Measurements from ENCODE around the gene LGALS3BP. TPM values are rescaled to one million over a fixed set of nuclear protein-coding genes. Genes with fewer than 3 reads are reported as not detected.

LGALS3BP gene
- total and polyA plus RNA-seq, 2 of the 4 experiments (the other 2 are of a cell fraction), result 33.7 to 273 TPM

- BruUV-seq (replicated peaks), result no TSS peak
- POLR2A ChIA-PET (ENCODE audit: unreplicated experiment), result no interaction called here
- CTCF ChIA-PET, result interaction anchor here (0.9 kb wide), 1 partner anchor 100 kb away, joined by 3 read pairs; no protein-coding TSS in a partner anchor
- H3K18ac ChIP-seq (ENCODE audit: low read depth, low read length), result peak overlapping the region; percentile 94
- H3K36me3 ChIP-seq (ENCODE audit: control insufficient read depth, insufficient read depth, low read length), result no peaks in the 10 kb centered on the region
- peak overlapping the region; percentile 75; the same call in 1 of the 2 replicates for H3K27ac ChIP-seq (ENCODE audit: insufficient read depth, low read length)
- peak overlapping the region; percentile 62 to 87 for H4K8ac ChIP-seq (ENCODE audit: low read depth in 2 of 2, low read length in 2 of 2)
- peak overlapping the region; percentile 97 for H4K5ac ChIP-seq (ENCODE audit: low read depth, low read length)
- peak overlapping the region; percentile 66; the same call in 1 of the 2 replicates for H2BK20ac ChIP-seq (ENCODE audit: low read depth, low read length)
- no peak overlapping the region for H2BK5ac ChIP-seq (ENCODE audit: low read depth, low read length, poor library complexity, severe bottlenecking)
- H4K91ac ChIP-seq (ENCODE audit: insufficient read depth, low read depth, low read length), result no peak overlapping the region; the same call in 1 of the 2 replicates
- 80% methylated on average over 3 of the region's 10 CpGs; no CpG with 5 or more reads in 1 of the 2 experiments for WGBS, 2 experiments (ENCODE audit: extremely low coverage in 2 of 2, insufficient read length in 1 of 2)
- H2BK15ac ChIP-seq (ENCODE audit: low read depth, low read length), result peak overlapping the region; percentile 13; the same call in 1 of the 3 replicates
- no peak overlapping the region for H3K4me2 ChIP-seq (ENCODE audit: low read depth, low read length)
- H2AK5ac ChIP-seq (ENCODE audit: low read depth, low read length), result 0 out of 2 replicates have a peak overlapping the region, but pooled peaks have one; percentile 36
- no peak overlapping the region for H2AFZ ChIP-seq (replicated peaks; ENCODE audit: low read length, poor library complexity)
- in situ Hi-C loops (cut with MboI; ENCODE audit: low sequenced_read_pairs) (loop anchor here (25.0 kb wide), 1 partner anchor 465 kb away; no protein-coding TSS in a partner anchor), dilution Hi-C loops (cut with HindIII; ENCODE audit: low sequenced_read_pairs, unreplicated experiment) (no loop called here), intact Hi-C loops (cut with micrococcal nuclease) (no loop called here)
- H3K79me1 ChIP-seq (ENCODE audit: low read depth in 1 of 2, low read length in 2 of 2), result no peaks in the 10 kb centered on the region
- no peak overlapping the region for H3K56ac ChIP-seq (ENCODE audit: extremely low read depth, insufficient read depth, low read length)
- peak overlapping the region; percentile 75; the same call in 1 of the 2 replicates for H3K4ac ChIP-seq (ENCODE audit: low read depth, low read length)
- no peak overlapping the region for H3K4me3 ChIP-seq (ENCODE audit: insufficient read depth, low read depth, low read length)
- peaks cover 18% of the 10 kb centered on the region for H3K4me1 ChIP-seq (ENCODE audit: control insufficient read depth, insufficient read depth, low read length)
- H2BK120ac ChIP-seq (ENCODE audit: low read depth, low read length), result peak overlapping the region; percentile 88; the same call in 1 of the 2 replicates
- H3K27me3 ChIP-seq (ENCODE audit: control insufficient read depth, insufficient read depth, low read length), result no peaks in the 10 kb centered on the region; the same call in 1 of the 2 replicates
- H3K9me1 ChIP-seq (ENCODE audit: insufficient read depth, low read length), result no peaks in the 10 kb centered on the region
- H3K14ac ChIP-seq (replicated peaks; ENCODE audit: low read depth, low read length), result no peak overlapping the region
- H2AK9ac ChIP-seq (replicated peaks; ENCODE audit: low read depth, low read length, poor library complexity), result peak overlapping the region; percentile 91
- H3K9me3 ChIP-seq (ENCODE audit: control insufficient read depth, insufficient read depth, low read length), result peaks cover 15% of the 10 kb centered on the region
- no peak for DNase-seq
- no peak for TF ChIP-seq POLR2A (IDR thresholded peaks at IDR 0.05; ENCODE audit: low read depth, low read length)
- no peak for TF ChIP-seq CHD1 (IDR thresholded peaks at IDR 0.05; ENCODE audit: low read depth, low read length)
- no peak for TF ChIP-seq USF2 (IDR thresholded peaks at IDR 0.05; ENCODE audit: low read depth, low read length)
- no peak for TF ChIP-seq RFX5 (IDR thresholded peaks at IDR 0.05; ENCODE audit: low read depth, low read length)
- TF ChIP-seq FOS (IDR thresholded peaks at IDR 0.05; ENCODE audit: low read depth, low read length), result no peak
- no peak for TF ChIP-seq MXI1 (IDR thresholded peaks at IDR 0.05; ENCODE audit: borderline replicate concordance, low read depth, low read length)
- TF ChIP-seq BHLHE40 (IDR thresholded peaks at IDR 0.05; ENCODE audit: low read depth, low read length), result no peak
- TF ChIP-seq MAZ (IDR thresholded peaks at IDR 0.05; ENCODE audit: borderline replicate concordance, low read depth, low read length), result no peak
- TF ChIP-seq RAD21 (IDR thresholded peaks at IDR 0.05; ENCODE audit: low read length), result no peak
- no peak for TF ChIP-seq RCOR1 (IDR thresholded peaks at IDR 0.05; ENCODE audit: insufficient replicate concordance, low read length)
- TF ChIP-seq SMC3 (IDR thresholded peaks at IDR 0.05; ENCODE audit: low read depth, low read length), result no peak
- TF ChIP-seq ELK1 (IDR thresholded peaks at IDR 0.05; ENCODE audit: borderline replicate concordance, low read depth, low read length), result no peak
- no peak for TF ChIP-seq MAFK (IDR thresholded peaks at IDR 0.05; ENCODE audit: low read depth, low read length)
- no peak for TF ChIP-seq CEBPB (IDR thresholded peaks at IDR 0.05; ENCODE audit: low read depth, low read length)
- no peak for TF ChIP-seq NFE2L2 (IDR thresholded peaks at IDR 0.05; ENCODE audit: low read depth, low read length)
- peak overlapping the region; percentile 75; the same call in 1 of the 2 replicates for H3K9ac ChIP-seq (ENCODE audit: low read depth, low read length)
- no peaks in the 10 kb centered on the region for H4K20me1 ChIP-seq (ENCODE audit: insufficient read depth, low read length)
- no peak overlapping the region for H3K23ac ChIP-seq (ENCODE audit: low read depth, low read length)
- 0 out of 2 replicates have a peak, but pooled peaks have one; percentile 12 for ATAC-seq (ENCODE audit: low read depth)
These were observed 27.0 kb downstream of the LGALS3BP start for GRCh38 chr17:78952706-78953105.
